ENCODE measurements around the gene ZNF853.

ZNF853 gene

DNA sequence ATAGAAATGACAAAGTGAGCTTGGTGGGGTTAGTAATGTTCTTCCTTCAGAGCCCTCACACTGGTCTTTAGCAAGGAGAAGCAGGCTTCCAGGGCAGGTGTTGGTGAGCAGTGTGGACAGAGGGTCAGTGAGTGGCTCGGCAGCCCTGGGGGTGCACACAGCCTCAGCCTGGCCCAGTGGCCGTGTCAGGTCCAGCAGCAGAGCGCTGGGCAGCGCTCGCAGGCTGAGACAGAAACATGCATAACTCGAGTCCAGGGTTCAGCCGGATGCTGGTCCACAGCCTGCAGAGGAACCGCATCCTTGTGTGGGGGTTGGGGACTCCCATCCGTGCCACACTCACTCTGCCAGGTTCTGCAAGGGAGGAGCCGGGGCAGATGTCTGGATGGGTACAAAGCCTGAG, 11.0 kb upstream of the ZNF853 start:
- TF ChIP-seq, protein P1, sequence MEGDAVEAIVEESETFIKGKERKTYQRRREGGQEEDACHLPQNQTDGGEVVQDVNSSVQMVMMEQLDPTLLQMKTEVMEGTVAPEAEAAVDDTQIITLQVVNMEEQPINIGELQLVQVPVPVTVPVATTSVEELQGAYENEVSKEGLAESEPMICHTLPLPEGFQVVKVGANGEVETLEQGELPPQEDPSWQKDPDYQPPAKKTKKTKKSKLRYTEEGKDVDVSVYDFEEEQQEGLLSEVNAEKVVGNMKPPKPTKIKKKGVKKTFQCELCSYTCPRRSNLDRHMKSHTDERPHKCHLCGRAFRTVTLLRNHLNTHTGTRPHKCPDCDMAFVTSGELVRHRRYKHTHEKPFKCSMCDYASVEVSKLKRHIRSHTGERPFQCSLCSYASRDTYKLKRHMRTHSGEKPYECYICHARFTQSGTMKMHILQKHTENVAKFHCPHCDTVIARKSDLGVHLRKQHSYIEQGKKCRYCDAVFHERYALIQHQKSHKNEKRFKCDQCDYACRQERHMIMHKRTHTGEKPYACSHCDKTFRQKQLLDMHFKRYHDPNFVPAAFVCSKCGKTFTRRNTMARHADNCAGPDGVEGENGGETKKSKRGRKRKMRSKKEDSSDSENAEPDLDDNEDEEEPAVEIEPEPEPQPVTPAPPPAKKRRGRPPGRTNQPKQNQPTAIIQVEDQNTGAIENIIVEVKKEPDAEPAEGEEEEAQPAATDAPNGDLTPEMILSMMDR (IDR thresholded peaks at IDR 0.05; ENCODE audit: insufficient read depth, low read length, missing control alignments) = no peak
- POLR2A ChIA-PET = no interaction called here
- no peak for DNase-seq (ENCODE audit: low read depth, low spot score)
- H3K4me3 ChIP-seq (ENCODE audit: low read depth, low read length) = no peak overlapping the region
- CTCF ChIA-PET = no interaction called here

GRCh38 chr7:6606866-6607583, 8.4 kb upstream of the ZNF853 start:
- ChIA-PET CTCF (interaction anchor here (0.8 kb wide), 1 partner anchor 17 kb away, joined by 4 read pairs; the partner anchor contains the start of gene INTS15), POLR2A (no interaction called here)
- H3K4me3 ChIP-seq (ENCODE audit: low read depth, low read length) = no peak overlapping the region
- DNase-seq (ENCODE audit: low read depth, low spot score) = no peak
- TF ChIP-seq, protein P1 (IDR thresholded peaks at IDR 0.05; ENCODE audit: insufficient read depth, low read length, missing control alignments) = no peak

- no peak overlapping the region for H3K4me3 ChIP-seq (ENCODE audit: low read depth, low read length)
- DNase-seq (ENCODE audit: low read depth, low spot score) = no peak
- ChIA-PET POLR2A (no interaction called here), CTCF (no interaction called here)
- TF ChIP-seq, protein P1 (IDR thresholded peaks at IDR 0.05; ENCODE audit: insufficient read depth, low read length, missing control alignments) = no peak
These were observed 7.8 kb upstream of the ZNF853 start for GRCh38 chr7:6607651-6608051.

- POLR2A ChIA-PET = no interaction called here
- DNase-seq (ENCODE audit: low read depth, low spot score) = no peak
- CTCF ChIA-PET = interaction anchor here (1.2 kb wide), 1 partner anchor 18 kb away, joined by 3 read pairs; no protein-coding TSS in a partner anchor
- TF ChIP-seq, protein P1 (IDR thresholded peaks at IDR 0.05; ENCODE audit: insufficient read depth, low read length, missing control alignments) = no peak
- no peak overlapping the region for H3K4me3 ChIP-seq (ENCODE audit: low read depth, low read length)
These were observed 7.3 kb upstream of the ZNF853 start for GRCh38 chr7:6608081-6608480.

- CTCF ChIA-PET = interaction anchor here (0.8 to 1.2 kb wide), 2 partner anchors 9 to 18 kb away, joined by 3 read pairs; no protein-coding TSS in a partner anchor
- TF ChIP-seq, protein P1 (IDR thresholded peaks at IDR 0.05; ENCODE audit: insufficient read depth, low read length, missing control alignments) = no peak
- no peak for DNase-seq (ENCODE audit: low read depth, low spot score)
- POLR2A ChIA-PET = no interaction called here
- H3K4me3 ChIP-seq (ENCODE audit: low read depth, low read length) = no peak overlapping the region
These were observed 6.6 kb upstream of the ZNF853 start for GRCh38 chr7:6608794-6609193.

DNA sequence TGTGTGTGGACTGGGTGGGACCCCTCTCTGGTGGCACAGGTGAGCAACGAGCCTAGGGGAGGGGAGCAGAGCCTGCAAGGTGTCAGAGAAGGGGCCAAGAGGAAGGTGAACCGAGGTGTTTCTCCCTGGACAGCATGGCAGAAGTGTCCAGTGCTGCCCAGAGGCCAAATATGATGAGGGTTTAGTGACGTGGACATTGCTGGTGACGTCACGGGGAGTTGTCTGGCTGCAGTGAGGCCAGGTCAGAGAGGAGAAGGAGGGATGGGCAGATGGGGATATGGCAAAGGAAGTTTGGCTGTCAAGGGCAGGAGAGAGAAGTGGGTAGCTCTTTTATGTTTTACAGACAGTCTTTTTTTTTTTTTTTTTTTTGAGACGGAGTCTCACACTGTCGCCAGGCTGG, 2.6 kb upstream of the ZNF853 start:
- CTCF ChIA-PET = interaction anchor here (0.7 to 3.9 kb wide), 3 partner anchors 9 to 22 kb away, joined by 3 to 13 read pairs (median 3); partner anchors contain the start of gene INTS15
- H3K4me3 ChIP-seq (ENCODE audit: low read depth, low read length) = no peak overlapping the region
- TF ChIP-seq, protein P1 (IDR thresholded peaks at IDR 0.05; ENCODE audit: insufficient read depth, low read length, missing control alignments) = no peak
- DNase-seq (ENCODE audit: low read depth, low spot score) = no peak
- POLR2A ChIA-PET = no interaction called here
